NB4 (cell line): ENCODE results near the gene MAST4.

Experiments used
- DNase-seq: peaks from one replicate; pipeline ENCODE4 v3.0.0; 2010; ENCODE audit warnings: low read depth
- H3K4me3 ChIP-seq: one replicate; pipeline ENCODE4 v1.5.1; 2011; ENCODE audit warnings: mild to moderate bottlenecking, low read depth, low read length, moderate library complexity
- CTCF ChIP-seq: IDR thresholded peaks from one replicate; pipeline ENCODE4 v1.5.1; 2012; ENCODE audit warnings: low read depth, low read length
- MAX ChIP-seq: IDR thresholded peaks from 2 replicates; pipeline ENCODE4 v1.6.1; 2011; ENCODE audit warnings: low read depth, low read length
- MYC ChIP-seq: IDR thresholded peaks from 2 replicates; pipeline ENCODE4 v1.6.1; 2011; ENCODE audit warnings: low read depth, low read length
- POLR2A ChIP-seq: IDR thresholded peaks from 2 replicates; pipeline ENCODE4 v1.6.1; 2011; ENCODE audit warnings: mild to moderate bottlenecking; ENCODE audit not compliant: insufficient read length; ENCODE audit errors: extremely low read depth

MAST4 gene

GRCh38 chr5:66880401-66880800 is 284.2 kb downstream of the MAST4 start:
- DNase-seq: no peak
- TF ChIP-seq MYC: no peak
- TF ChIP-seq POLR2A: no peak
- no peak for TF ChIP-seq MAX
- no peak for TF ChIP-seq CTCF
- no peak overlapping the region for H3K4me3 ChIP-seq

GRCh38 chr5:66881480-66882161 is 285.4 kb downstream of the MAST4 start:
- H3K4me3 ChIP-seq: no peak overlapping the region
- TF ChIP-seq MAX: no peak
- no peak for TF ChIP-seq POLR2A
- no peak for TF ChIP-seq MYC
- TF ChIP-seq CTCF: no peak
- DNase-seq: no peak

GRCh38 chr5:66882606-66883227 is 286.5 kb downstream of the MAST4 start:
- TF ChIP-seq POLR2A (no peak), CTCF (no peak), MYC (no peak), MAX (no peak)
- H3K4me3 ChIP-seq: no peak overlapping the region
- no peak for DNase-seq

GRCh38 chr5:66884564-66885243 is 288.5 kb downstream of the MAST4 start:
- TF ChIP-seq CTCF (no peak), MAX (no peak), POLR2A (no peak), MYC (no peak)
- no peak for DNase-seq
- no peak overlapping the region for H3K4me3 ChIP-seq

GRCh38 chr5:66886941-66887340 is 290.7 kb downstream of the MAST4 start:
- TF ChIP-seq MAX (no peak), MYC (no peak), CTCF (no peak), POLR2A (no peak)
- H3K4me3 ChIP-seq: no peak overlapping the region
- DNase-seq: no peak
